ENCODE measurements around the gene ABI3.

Gene ABI3

GRCh38 chr17:49241692-49242397 lies 31.3 kb downstream of the ABI3 start:
- no peak for TF ChIP-seq CTCF (IDR thresholded peaks at IDR 0.05)
- DNase-seq (ENCODE audit: low spot score) = no peak
- Histone ChIP-seq H3K4me3 (no peak overlapping the region), H3K27ac (no peak overlapping the region)

GRCh38 chr17:49242813-49243212 lies 32.3 kb downstream of the ABI3 start:
- no peak for DNase-seq (ENCODE audit: low spot score)
- no peak for TF ChIP-seq CTCF (IDR thresholded peaks at IDR 0.05)
- Histone ChIP-seq H3K27ac (no peak overlapping the region), H3K4me3 (no peak overlapping the region)

- no peak for DNase-seq (ENCODE audit: low spot score)
- Histone ChIP-seq H3K4me3 (no peak overlapping the region), H3K27ac (no peak overlapping the region)
- TF ChIP-seq CTCF (IDR thresholded peaks at IDR 0.05) = no peak
Observed at GRCh38 chr17:49244839-49245238, 34.3 kb downstream of the ABI3 start.

GRCh38 chr17:49247944-49248343 lies 37.4 kb downstream of the ABI3 start:
- no peak for TF ChIP-seq CTCF (IDR thresholded peaks at IDR 0.05)
- DNase-seq (ENCODE audit: low spot score) = no peak
- Histone ChIP-seq H3K27ac (no peak overlapping the region), H3K4me3 (no peak overlapping the region)

- Histone ChIP-seq H3K4me3 (no peak overlapping the region), H3K27ac (no peak overlapping the region)
- TF ChIP-seq CTCF (IDR thresholded peaks at IDR 0.05) = no peak
- DNase-seq (ENCODE audit: low spot score) = no peak
Observed at GRCh38 chr17:49249292-49249794, 38.8 kb downstream of the ABI3 start.

- Histone ChIP-seq H3K27ac (no peak overlapping the region), H3K4me3 (no peak overlapping the region)
- no peak for DNase-seq (ENCODE audit: low spot score)
- no peak for TF ChIP-seq CTCF (IDR thresholded peaks at IDR 0.05)
Observed at GRCh38 chr17:49249890-49250522, 39.5 kb downstream of the ABI3 start.
